BLaER1 treated with 17β-estradiol and CSF1 and Interleukin-3, amounts not matched to agents 10 nM and 100 nM (cell line): ENCODE measurements around the gene EIF4G3.
A peak's percentile ranks its signal among the peaks of the same experiment; 100 is the strongest.
"Not testable (repeated sequence)": the region's sequence is repeated elsewhere in the genome, so short reads cannot be mapped to it uniquely, and the experiment has no call there.

Experiments
- H3K27ac ChIP-seq, 11 experiments: shearing (Covaris generic); formaldehyde crosslinking; 2 replicates each; pipeline ENCODE4 v1.8.1; 2022
- H3K27me3 ChIP-seq, 11 experiments: shearing (Covaris generic); formaldehyde crosslinking; 2 replicates each; pipeline ENCODE4 v1.8.1; 2022
- H3K36me3 ChIP-seq, 11 experiments: shearing (Covaris generic); formaldehyde crosslinking; 2 replicates each; pipeline ENCODE4 v1.8.1; 2022
- H3K4me1 ChIP-seq, 10 experiments: shearing (Covaris generic); formaldehyde crosslinking; 2 replicates each; pipeline ENCODE4 v1.8.1; 2022
- H3K4me2 ChIP-seq, 11 experiments: shearing (Covaris generic); formaldehyde crosslinking; 2 replicates each; pipeline ENCODE4 v1.8.1; 2022
- H3K4me3 ChIP-seq, 10 experiments: shearing (Covaris generic); formaldehyde crosslinking; 2 replicates each; pipeline ENCODE4 v1.8.1; 2022
- H3K9ac ChIP-seq, 11 experiments: shearing (Covaris generic); formaldehyde crosslinking; 2 replicates each; pipeline ENCODE4 v1.8.1; 2022
- H3K9me3 ChIP-seq, 11 experiments: shearing (Covaris generic); formaldehyde crosslinking; replicated peaks in 1 of 11; 2 replicates each; pipeline ENCODE4 v1.8.1; 2022
- H4K20me1 ChIP-seq, 11 experiments: shearing (Covaris generic); formaldehyde crosslinking; 2 replicates each; pipeline ENCODE4 v1.8.1; 2022
- Cebpa-rat ChIP-seq, 11 experiments: shearing (Covaris generic); IDR thresholded peaks; 2 replicates each; pipeline ENCODE4 v1.8.1; 2022

The EIF4G3 gene

GRCh38 chr1:21176586-21177555 lies at the start of gene EIF4G3:
TSS of gene EIF4G3 (minus strand) at chr1:21176897. CDS start at chr1:21002742, 174,155 bp downstream.
- TF ChIP-seq Cebpa-rat (IDR thresholded peaks at IDR 0.05): no peak
- H3K27ac ChIP-seq: peak within 1 kb of the TSS; percentile 87 to 96 (median 95)
- peak within 1 kb of the TSS; percentile 89 to 96 (median 95) for H3K9ac ChIP-seq

DNA sequence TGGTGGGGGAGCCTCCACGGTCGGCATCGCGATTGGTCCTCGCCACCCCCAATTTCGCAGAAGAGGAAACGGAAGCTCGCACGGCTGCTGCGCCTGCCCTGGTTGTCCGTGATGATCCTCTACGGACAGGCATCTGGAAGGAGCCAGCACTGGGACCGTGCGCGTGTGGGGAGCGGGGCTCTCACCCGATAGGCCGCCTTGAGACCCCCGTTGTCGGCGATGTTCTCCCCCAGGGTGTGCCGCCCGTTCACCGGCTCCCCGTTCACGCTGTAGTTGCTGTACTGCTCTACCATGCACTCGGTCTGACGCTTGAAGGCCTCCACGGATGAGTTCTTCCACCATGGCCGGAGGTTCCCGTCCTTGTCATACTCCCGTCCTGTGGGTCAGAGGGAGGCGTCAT lies 48.4 kb upstream of the EIF4G3 start:
- 0 out of 22 replicates have a peak, but pooled peaks cover 0 to 5% (median 0%) of the 10 kb centered on the region in 11 experiments for H4K20me1 ChIP-seq
- no peak overlapping the region for H3K4me2 ChIP-seq
- H3K9me3 ChIP-seq: no peaks in the 10 kb centered on the region
- no peaks in the 10 kb centered on the region for H3K27me3 ChIP-seq
- no peak overlapping the region for H3K9ac ChIP-seq
- no peaks in the 10 kb centered on the region for H3K4me1 ChIP-seq
- TF ChIP-seq Cebpa-rat (IDR thresholded peaks at IDR 0.05): no peak
- peaks cover 7 to 79% (median 49%) of the 10 kb centered on the region in 11 experiments; a peak in 19 of 22 replicates for H3K36me3 ChIP-seq
- H3K27ac ChIP-seq: no peak overlapping the region
- H3K4me3 ChIP-seq: no peak overlapping the region

More at GRCh38 chr1:21176586-21177555, at the start of gene EIF4G3:
- H3K4me1 ChIP-seq: peaks cover 25 to 45% (median 35%) of the 10 kb centered on the region in 10 experiments
- H3K4me2 ChIP-seq: peak within 1 kb of the TSS; percentile 86 to 98 (median 96)
- H3K4me3 ChIP-seq: peak within 1 kb of the TSS; percentile 76 to 99 (median 96)
- H3K27me3 ChIP-seq: no peaks in the 10 kb centered on the region
- H4K20me1 ChIP-seq: peaks cover 33 to 42% (median 40%) of the 10 kb centered on the region in 11 experiments
- peaks cover 7 to 27% (median 17%) of the 10 kb centered on the region in 11 experiments; a peak in 19 of 22 replicates for H3K36me3 ChIP-seq
- H3K9me3 ChIP-seq: no peaks in the 10 kb centered on the region

DNA sequence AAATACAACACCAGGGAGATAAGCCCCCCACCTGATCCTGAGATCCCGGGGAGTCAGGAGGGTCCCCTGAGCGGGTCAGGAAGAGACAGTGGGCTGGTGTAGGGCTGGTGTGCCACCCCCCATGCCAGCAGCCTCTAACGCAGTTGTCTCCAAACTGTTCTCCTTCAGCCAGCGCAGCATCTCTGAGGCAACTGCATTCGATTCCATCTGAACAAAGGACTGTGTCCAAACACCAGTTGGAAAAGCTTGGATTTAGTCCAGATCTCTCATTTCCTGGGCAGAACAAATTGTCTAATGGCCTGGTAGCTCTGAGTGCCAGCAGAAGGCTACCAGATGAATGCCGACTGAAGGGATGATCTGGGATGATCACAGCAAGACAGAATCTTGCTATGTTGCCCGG lies 44.1 kb upstream of the EIF4G3 start:
- Histone ChIP-seq H3K36me3 (peaks cover 11 to 63% (median 45%) of the 10 kb centered on the region in 11 experiments; a peak in 19 of 22 replicates), H3K4me2 (no peak overlapping the region), H4K20me1 (peaks cover 0 to 26% (median 0%) of the 10 kb centered on the region in 11 experiments; a peak in 6 of 22 replicates), H3K27me3 (no peaks in the 10 kb centered on the region), H3K9me3 (no peaks in the 10 kb centered on the region), H3K27ac (no peak overlapping the region), H3K4me1 (no peaks in the 10 kb centered on the region), H3K9ac (no peak overlapping the region), H3K4me3 (no peak overlapping the region)
- no peak for TF ChIP-seq Cebpa-rat (IDR thresholded peaks at IDR 0.05)

- no peak overlapping the region for H3K4me2 ChIP-seq
- no peak for TF ChIP-seq Cebpa-rat (IDR thresholded peaks at IDR 0.05)
- H3K9me3 ChIP-seq: no peaks in the 10 kb centered on the region
- H3K36me3 ChIP-seq: peaks cover 8 to 53% (median 36%) of the 10 kb centered on the region in 11 experiments; a peak in 18 of 22 replicates
- H3K4me3 ChIP-seq: no peak overlapping the region
- H3K27ac ChIP-seq: no peak overlapping the region
- H3K27me3 ChIP-seq: no peaks in the 10 kb centered on the region
- no peaks in the 10 kb centered on the region for H3K4me1 ChIP-seq
- H3K9ac ChIP-seq: no peak overlapping the region
- peaks cover 0 to 26% (median 0%) of the 10 kb centered on the region in 11 experiments; a peak in 6 of 22 replicates for H4K20me1 ChIP-seq
These were observed 43.0 kb upstream of the EIF4G3 start for GRCh38 chr1:21219674-21220073.

DNA sequence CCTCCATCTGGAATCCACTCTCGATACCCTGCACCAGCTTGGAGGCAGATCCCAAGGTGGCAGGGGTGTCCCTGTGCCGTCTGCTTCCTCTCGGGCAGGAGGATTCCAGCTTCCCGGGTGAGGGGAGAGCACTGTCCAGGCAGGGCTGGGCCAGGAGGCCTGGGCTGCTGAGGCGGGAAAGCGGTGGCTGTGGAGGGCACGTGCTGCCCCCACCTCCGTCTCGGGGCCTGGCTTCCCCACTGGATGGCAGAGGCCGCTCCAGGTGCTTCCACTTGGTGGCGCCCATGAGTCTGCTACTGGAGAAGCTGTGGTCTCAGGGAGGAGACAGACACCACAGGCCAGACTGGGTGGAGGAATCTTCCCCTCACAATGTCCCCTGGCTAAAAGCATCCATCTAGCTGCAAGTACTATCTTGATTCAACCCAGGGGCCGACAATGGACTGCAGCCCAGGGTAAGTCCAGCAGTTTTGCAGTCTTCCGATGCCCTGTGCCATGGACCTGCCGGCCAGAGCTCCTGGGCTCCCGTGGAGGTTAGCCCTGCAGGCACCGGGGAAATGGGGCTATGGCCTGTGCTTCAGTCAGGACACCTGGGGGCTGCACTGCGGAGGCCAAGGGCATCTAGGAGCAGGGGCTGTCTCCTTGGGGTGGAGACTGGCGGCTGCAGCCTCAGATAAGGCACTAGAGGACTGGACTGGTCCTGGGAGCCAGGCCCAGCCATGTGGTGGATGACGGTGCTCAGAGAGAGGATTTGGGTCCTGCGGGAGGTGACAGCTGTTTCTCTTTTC lies 41.3 kb upstream of the EIF4G3 start:
- peaks cover 0 to 26% (median 0%) of the 10 kb centered on the region in 11 experiments; a peak in 6 of 22 replicates for H4K20me1 ChIP-seq
- H3K27me3 ChIP-seq: no peaks in the 10 kb centered on the region
- no peaks in the 10 kb centered on the region for H3K9me3 ChIP-seq
- H3K36me3 ChIP-seq: peaks cover 5 to 44% (median 28%) of the 10 kb centered on the region in 11 experiments; a peak in 18 of 22 replicates
- H3K4me2 ChIP-seq: no peak overlapping the region
- no peak overlapping the region for H3K27ac ChIP-seq
- no peak for TF ChIP-seq Cebpa-rat (IDR thresholded peaks at IDR 0.05)
- no peaks in the 10 kb centered on the region for H3K4me1 ChIP-seq
- H3K9ac ChIP-seq: no peak overlapping the region
- no peak overlapping the region for H3K4me3 ChIP-seq

- H4K20me1 ChIP-seq: peaks cover 0 to 26% (median 0%) of the 10 kb centered on the region in 11 experiments; a peak in 6 of 22 replicates
- H3K36me3 ChIP-seq: peaks cover 5 to 41% (median 26%) of the 10 kb centered on the region in 11 experiments; a peak in 18 of 22 replicates
- no peak overlapping the region for H3K4me2 ChIP-seq
- H3K9me3 ChIP-seq: no peaks in the 10 kb centered on the region
- H3K27ac ChIP-seq: no peak overlapping the region
- H3K4me1 ChIP-seq: no peaks in the 10 kb centered on the region; a peak in 1 of 20 replicates
- no peak for TF ChIP-seq Cebpa-rat (IDR thresholded peaks at IDR 0.05)
- H3K9ac ChIP-seq: no peak overlapping the region
- H3K4me3 ChIP-seq: no peak overlapping the region
- H3K27me3 ChIP-seq: no peaks in the 10 kb centered on the region
These were observed 40.4 kb upstream of the EIF4G3 start for GRCh38 chr1:21216835-21217811.

DNA sequence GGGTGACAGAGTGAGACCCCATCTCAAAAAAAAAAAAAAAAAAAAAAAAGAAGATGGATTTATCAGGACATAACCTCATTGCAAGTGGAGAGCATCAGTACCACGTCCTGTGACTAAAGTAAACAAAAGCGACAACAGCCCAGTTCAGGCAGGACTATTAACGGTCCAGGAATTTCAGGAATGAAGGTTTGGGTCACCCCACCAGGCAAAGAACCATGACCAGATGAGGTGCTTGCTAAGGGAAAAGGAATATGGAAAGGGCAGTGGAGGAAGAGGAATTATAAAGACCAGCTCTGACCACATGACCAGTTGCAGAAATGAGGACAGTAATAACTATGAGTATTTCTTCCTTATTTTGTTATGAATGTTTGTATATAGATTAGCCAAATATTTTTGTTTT lies 35.4 kb upstream of the EIF4G3 start:
- Histone ChIP-seq H4K20me1 (peaks cover 0 to 9% (median 0%) of the 10 kb centered on the region in 11 experiments; a peak in 4 of 22 replicates), H3K36me3 (no peaks in the 10 kb centered on the region), H3K27me3 (no peaks in the 10 kb centered on the region), H3K4me2 (no peak overlapping the region), H3K4me3 (no peak overlapping the region), H3K27ac (no peak overlapping the region), H3K4me1 (no peaks in the 10 kb centered on the region; a peak in 1 of 20 replicates), H3K9me3 (no peaks in the 10 kb centered on the region), H3K9ac (no peak overlapping the region)
- no peak for TF ChIP-seq Cebpa-rat (IDR thresholded peaks at IDR 0.05)

DNA sequence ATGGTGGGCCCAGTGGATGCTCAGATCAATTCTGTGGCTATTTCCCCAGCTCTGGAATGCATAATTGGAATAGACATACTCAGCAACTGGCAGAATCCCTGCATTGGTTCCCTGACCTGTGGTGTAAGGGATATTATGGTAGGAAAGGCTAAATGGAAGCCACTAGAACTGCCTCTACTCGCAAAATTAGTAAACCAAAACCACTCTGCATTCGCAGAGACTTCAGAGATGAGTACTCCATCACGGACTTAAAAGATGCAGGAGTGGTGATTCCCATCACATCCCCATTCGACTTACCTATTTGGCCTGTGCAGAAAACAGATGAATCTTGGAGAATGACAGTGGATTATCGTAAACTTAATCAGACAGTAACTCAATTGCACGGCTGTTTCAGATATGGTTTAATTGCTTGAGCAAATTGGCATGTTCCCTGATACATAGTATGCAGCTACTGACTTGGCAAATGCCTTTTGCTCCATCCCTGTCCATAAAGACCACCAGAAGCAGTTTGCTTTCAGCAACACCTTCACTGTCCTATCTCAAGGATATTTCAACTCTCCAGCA lies 31.5 kb upstream of the EIF4G3 start:
- not testable (repeated sequence) for H3K27me3 ChIP-seq, H3K4me3 ChIP-seq, H3K4me2 ChIP-seq, H3K9me3 ChIP-seq, H4K20me1 ChIP-seq, H3K4me1 ChIP-seq, H3K9ac ChIP-seq, H3K27ac ChIP-seq, H3K36me3 ChIP-seq
